Choroid plexus epithelial cell (primary cell): ENCODE measurements around the gene KCNQ1.

Experiments used
- DNase-seq: peaks from one replicate; pipeline ENCODE4 v3.0.0-alpha.2; 2010; ENCODE audit warnings: low read depth
- H3K4me3 ChIP-seq: 2 replicates; pipeline ENCODE4 v1.5.1; 2011; ENCODE audit warnings: low read depth, mild to moderate bottlenecking, control low read depth, low read length, moderate library complexity
- TF ChIP-seq, protein P1 (sequence below): conservative IDR thresholded peaks from 2 replicates; pipeline ENCODE4 v1.5.1; 2011; ENCODE audit warnings: low read depth, mild to moderate bottlenecking, control low read depth, inconsistent platforms, low read length, moderate library complexity

KCNQ1 gene

DNA sequence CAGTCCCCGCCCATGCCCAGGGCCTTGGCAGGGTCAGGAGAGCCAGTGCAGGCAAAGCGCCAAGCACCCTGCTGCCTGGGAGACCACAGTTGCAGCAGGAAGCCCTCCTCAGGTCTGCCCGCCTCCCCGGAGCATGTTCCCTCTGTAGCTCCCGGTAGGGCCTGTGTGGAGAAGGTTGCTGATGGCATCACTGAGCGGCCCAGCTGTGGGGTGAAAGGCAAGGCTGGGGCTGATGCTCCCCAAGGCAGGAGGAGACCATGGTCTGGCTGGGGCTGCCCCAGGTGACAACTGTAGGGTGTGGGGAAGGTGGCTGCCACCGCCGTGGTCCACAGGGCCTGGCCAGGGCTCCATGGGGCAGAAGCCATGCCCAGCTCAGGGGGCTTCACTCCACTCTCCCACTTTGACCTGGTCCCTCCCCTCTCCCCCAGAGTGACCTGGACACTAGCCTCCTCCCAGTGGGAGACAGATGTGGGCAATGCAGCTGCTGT lies 387.8 kb downstream of the KCNQ1 start:
- TF ChIP-seq, protein P1, sequence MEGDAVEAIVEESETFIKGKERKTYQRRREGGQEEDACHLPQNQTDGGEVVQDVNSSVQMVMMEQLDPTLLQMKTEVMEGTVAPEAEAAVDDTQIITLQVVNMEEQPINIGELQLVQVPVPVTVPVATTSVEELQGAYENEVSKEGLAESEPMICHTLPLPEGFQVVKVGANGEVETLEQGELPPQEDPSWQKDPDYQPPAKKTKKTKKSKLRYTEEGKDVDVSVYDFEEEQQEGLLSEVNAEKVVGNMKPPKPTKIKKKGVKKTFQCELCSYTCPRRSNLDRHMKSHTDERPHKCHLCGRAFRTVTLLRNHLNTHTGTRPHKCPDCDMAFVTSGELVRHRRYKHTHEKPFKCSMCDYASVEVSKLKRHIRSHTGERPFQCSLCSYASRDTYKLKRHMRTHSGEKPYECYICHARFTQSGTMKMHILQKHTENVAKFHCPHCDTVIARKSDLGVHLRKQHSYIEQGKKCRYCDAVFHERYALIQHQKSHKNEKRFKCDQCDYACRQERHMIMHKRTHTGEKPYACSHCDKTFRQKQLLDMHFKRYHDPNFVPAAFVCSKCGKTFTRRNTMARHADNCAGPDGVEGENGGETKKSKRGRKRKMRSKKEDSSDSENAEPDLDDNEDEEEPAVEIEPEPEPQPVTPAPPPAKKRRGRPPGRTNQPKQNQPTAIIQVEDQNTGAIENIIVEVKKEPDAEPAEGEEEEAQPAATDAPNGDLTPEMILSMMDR, result no peak
- no peak overlapping the region for H3K4me3 ChIP-seq
- DNase-seq, result no peak

- TF ChIP-seq, protein P1, result no peak
- no peak for DNase-seq
Observed at GRCh38 chr11:2833051-2833715, 388.4 kb downstream of the KCNQ1 start.

DNA sequence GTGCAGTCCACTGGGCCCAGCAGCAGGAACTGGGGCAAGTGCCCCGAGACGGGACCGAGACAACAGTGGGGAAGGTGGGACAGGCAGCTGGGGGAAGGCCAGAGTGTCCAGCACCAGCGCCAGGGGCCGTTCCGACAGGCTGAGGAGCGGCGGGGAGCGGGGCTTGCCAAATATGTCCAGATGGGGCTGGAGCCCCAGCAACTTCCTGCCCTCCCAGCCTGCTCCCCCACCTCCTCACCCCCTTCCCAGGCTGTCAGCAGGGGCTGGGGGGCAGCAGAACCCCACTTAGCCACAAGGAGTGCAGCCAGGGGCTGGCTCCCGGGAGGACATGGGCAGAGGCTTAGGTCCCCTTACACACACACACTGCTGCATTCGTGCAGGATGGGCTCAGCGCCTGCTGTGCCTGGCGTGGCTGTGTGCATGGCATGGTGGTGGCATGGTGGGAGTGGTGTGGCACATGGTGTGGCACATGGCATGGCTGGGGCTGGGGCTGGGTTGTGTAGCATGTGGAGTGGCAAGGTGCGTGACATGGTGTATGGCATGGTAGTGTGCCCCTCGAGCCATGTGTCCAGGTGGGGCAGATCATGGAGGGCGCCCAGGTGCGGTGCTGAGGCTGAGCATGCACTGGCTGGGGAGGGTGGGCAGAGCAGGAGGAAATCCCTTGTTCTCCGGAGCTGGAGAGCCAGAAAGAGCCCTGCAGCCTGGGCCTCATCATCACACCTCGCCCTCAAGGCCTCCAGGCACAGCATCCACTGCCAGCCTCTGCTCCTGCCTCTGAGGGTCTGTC lies 389.1 kb downstream of the KCNQ1 start:
- no peak for DNase-seq
- TF ChIP-seq, protein P1, result no peak
- no peak overlapping the region for H3K4me3 ChIP-seq

More at GRCh38 chr11:2833051-2833715, 388.4 kb downstream of the KCNQ1 start:
- H3K4me3 ChIP-seq, result no peak overlapping the region

DNA sequence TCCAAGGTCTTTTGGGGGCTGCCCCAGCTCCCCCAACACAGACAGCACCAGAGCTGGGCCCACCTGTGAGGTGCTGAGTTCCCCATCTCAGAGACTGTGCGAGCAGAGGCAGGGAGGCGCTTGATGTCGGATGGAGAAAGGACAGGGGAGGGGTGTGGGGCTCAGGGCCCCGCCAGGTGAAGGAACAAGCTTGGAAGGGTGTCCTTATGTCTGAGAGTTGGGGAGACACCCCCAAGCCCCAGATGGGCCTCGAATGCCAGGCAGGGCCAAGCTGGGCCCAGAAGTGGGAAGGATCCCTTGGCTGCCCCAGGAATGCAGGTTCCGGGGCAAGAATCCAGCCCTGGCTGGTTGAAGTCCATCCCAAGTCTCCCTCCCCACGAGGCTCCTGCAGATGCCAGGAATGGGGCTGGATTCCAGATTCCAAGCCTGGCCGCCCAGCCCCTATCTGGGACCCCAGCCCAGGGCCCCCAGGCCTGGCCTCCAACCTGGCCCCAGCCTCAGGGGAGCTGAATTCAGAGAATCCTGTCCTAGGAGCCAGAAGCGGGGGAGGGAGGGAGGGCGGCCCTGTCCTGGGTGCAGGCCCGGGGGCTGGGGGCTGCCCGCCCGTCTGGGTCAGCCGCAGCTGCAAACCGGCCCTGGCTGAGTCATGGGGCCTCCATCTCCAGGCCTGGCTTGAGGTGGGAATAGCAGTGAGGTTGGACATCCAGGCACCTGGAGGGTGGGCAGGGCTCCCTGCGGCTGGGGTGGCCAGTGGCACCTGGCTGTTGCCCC lies 389.9 kb downstream of the KCNQ1 start:
- DNase-seq, result no peak
- TF ChIP-seq, protein P1, result no peak
- no peak overlapping the region for H3K4me3 ChIP-seq

GRCh38 chr11:2835296-2835695 lies 390.5 kb downstream of the KCNQ1 start:
- no peak overlapping the region for H3K4me3 ChIP-seq
- TF ChIP-seq, protein P1, result no peak
- peak; percentile 10 for DNase-seq

DNA sequence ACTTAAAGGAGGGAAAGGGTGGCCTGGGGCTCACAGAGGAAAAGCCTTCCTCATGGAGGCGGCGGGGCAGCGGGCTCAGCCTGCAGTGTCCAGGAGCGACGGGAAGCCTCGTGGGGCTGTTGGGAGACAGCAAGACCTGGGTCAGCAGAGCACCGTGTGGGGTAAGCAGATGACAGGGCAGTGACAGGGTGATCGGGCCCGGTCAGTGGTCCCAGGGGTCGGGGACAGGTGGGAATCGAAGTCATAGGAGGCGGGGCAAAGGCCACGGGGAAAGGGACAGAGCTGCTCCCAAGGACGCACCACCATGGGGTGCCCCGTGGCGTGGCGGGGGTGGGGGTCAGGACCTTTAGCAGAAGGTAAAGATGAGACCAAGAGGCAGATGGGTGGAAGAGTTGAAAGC lies 390.9 kb downstream of the KCNQ1 start:
- TF ChIP-seq, protein P1, result no peak
- no peak for DNase-seq
- H3K4me3 ChIP-seq, result no peak overlapping the region
